Ishikawa (cell line): ENCODE data around the gene OGFOD1.

Experiments
- CEBPB ChIP-seq: IDR thresholded peaks from 2 replicates; pipeline ENCODE4 v1.6.1; 2012
- CREB1 ChIP-seq: IDR thresholded peaks from 2 replicates; pipeline ENCODE4 v1.6.1; 2012; ENCODE audit warnings: low read depth
- EGR1 ChIP-seq: IDR thresholded peaks from 2 replicates; pipeline ENCODE4 v1.6.1; 2012
- EP300 ChIP-seq: IDR thresholded peaks from 2 replicates; pipeline ENCODE4 v1.6.1; 2012; ENCODE audit warnings: borderline replicate concordance
- FOXM1 ChIP-seq: IDR thresholded peaks from 2 replicates; pipeline ENCODE4 v1.6.1; 2012; ENCODE audit warnings: low read depth, borderline replicate concordance
- MAX ChIP-seq: IDR thresholded peaks from 2 replicates; pipeline ENCODE4 v1.6.1; 2012
- NFIC ChIP-seq: IDR thresholded peaks from 2 replicates; pipeline ENCODE4 v1.6.1; 2012
- RAD21 ChIP-seq: IDR thresholded peaks from 2 replicates; pipeline ENCODE4 v1.6.1; 2012; ENCODE audit warnings: low read depth
- REST ChIP-seq: IDR thresholded peaks from 2 replicates; pipeline ENCODE4 v1.6.1; 2012; ENCODE audit warnings: low read depth, mild to moderate bottlenecking
- TAF1 ChIP-seq: IDR thresholded peaks from 2 replicates; pipeline ENCODE4 v1.6.1; 2012; ENCODE audit warnings: low read depth, mild to moderate bottlenecking
- TCF12 ChIP-seq: IDR thresholded peaks from 2 replicates; pipeline ENCODE4 v1.6.1; 2012; ENCODE audit warnings: low read depth
- TEAD4 ChIP-seq: IDR thresholded peaks from 2 replicates; pipeline ENCODE4 v1.6.1; 2012
- USF1 ChIP-seq: IDR thresholded peaks from 2 replicates; pipeline ENCODE4 v1.6.1; 2012
- YY1 ChIP-seq: IDR thresholded peaks from 2 replicates; pipeline ENCODE4 v1.6.1; 2012; ENCODE audit warnings: low read depth
- ZBTB7A ChIP-seq: IDR thresholded peaks from 2 replicates; pipeline ENCODE4 v1.6.1; 2012; ENCODE audit warnings: low read depth

The OGFOD1 gene

GRCh38 chr16:56421313-56421712 is 30.0 kb upstream of the OGFOD1 start:
- TF ChIP-seq TAF1 (no peak), CEBPB (no peak), TEAD4 (no peak), FOXM1 (no peak), YY1 (no peak), EP300 (no peak), MAX (no peak), REST (no peak), ZBTB7A (no peak), TCF12 (no peak), EGR1 (no peak), USF1 (no peak), CREB1 (no peak), RAD21 (no peak), NFIC (no peak)

- TF ChIP-seq CEBPB (no peak), CREB1 (no peak), YY1 (no peak), REST (no peak), FOXM1 (no peak), ZBTB7A (no peak), NFIC (no peak), TCF12 (no peak), TEAD4 (no peak), EGR1 (no peak)
These were observed 29.2 kb upstream of the OGFOD1 start for GRCh38 chr16:56421976-56422669.

- TF ChIP-seq TEAD4 (no peak), MAX (no peak), TCF12 (no peak), USF1 (no peak), EGR1 (no peak), EP300 (no peak), TAF1 (no peak), RAD21 (no peak), REST (no peak), ZBTB7A (no peak), CREB1 (no peak), NFIC (no peak), FOXM1 (no peak), CEBPB (no peak), YY1 (no peak)
These were observed 28.4 kb upstream of the OGFOD1 start for GRCh38 chr16:56422896-56423441.

GRCh38 chr16:56423584-56424403 is 27.6 kb upstream of the OGFOD1 start:
- TF ChIP-seq TEAD4 (no peak), YY1 (no peak), ZBTB7A (no peak), REST (no peak), TCF12 (no peak), CEBPB (no peak), RAD21 (no peak), TAF1 (no peak), USF1 (no peak), NFIC (no peak), MAX (no peak), EP300 (no peak)
